MM.1S (cell line): ENCODE results near the gene CTSH.

Source experiments
- DNase-seq: peaks from one replicate; pipeline ENCODE4 v3.0.0-alpha.2; 2015
- H2AFZ ChIP-seq: fragments of 300-600 bp; sonication (generic); 2 replicates; pipeline ENCODE4 v1.6.0; 2016; ENCODE audit warnings: antibody characterized with exemption, low read length
- H3F3A ChIP-seq: fragments of 300-600 bp; sonication (generic); 2 replicates; pipeline ENCODE4 v1.6.1; 2016; ENCODE audit warnings: mild to moderate bottlenecking, antibody characterized with exemption, low read length, moderate library complexity, mixed read lengths; ENCODE audit not compliant: insufficient read depth
- H3K27ac ChIP-seq: fragments of 300-600 bp; sonication (generic); 2 replicates; pipeline ENCODE4 v1.5.1; 2016; ENCODE audit warnings: mild to moderate bottlenecking, low read length
- H3K27me3 ChIP-seq: fragments of 300-600 bp; sonication (generic); replicated peaks from 2 replicates; pipeline ENCODE4 v1.6.0; 2016; ENCODE audit warnings: low read length; ENCODE audit not compliant: insufficient read depth
- H3K36me3 ChIP-seq: fragments of 300-600 bp; sonication (generic); replicated peaks from 2 replicates; pipeline ENCODE4 v1.6.1; 2016; ENCODE audit warnings: mild to moderate bottlenecking, low read length, mixed read lengths; ENCODE audit not compliant: insufficient read depth
- H3K4me1 ChIP-seq: fragments of 300-600 bp; sonication (generic); 2 replicates; pipeline ENCODE4 v1.6.1; 2016; ENCODE audit warnings: low read length, mixed read lengths
- H3K4me2 ChIP-seq: fragments of 300-600 bp; sonication (generic); 2 replicates; pipeline ENCODE4 v1.6.0; 2016; ENCODE audit warnings: low read depth, low read length
- H3K4me3 ChIP-seq: fragments of 300-600 bp; sonication (generic); 2 replicates; pipeline ENCODE4 v1.5.1; 2016; ENCODE audit warnings: low read length, mixed read lengths
- H3K79me2 ChIP-seq: fragments of 300-600 bp; sonication (generic); 2 replicates; pipeline ENCODE4 v1.6.1; 2016; ENCODE audit warnings: mixed run types, low read length, mixed read lengths
- H3K9ac ChIP-seq: fragments of 300-600 bp; sonication (generic); 2 replicates; pipeline ENCODE4 v1.6.1; 2016; ENCODE audit warnings: low read length, mixed read lengths
- H3K9me2 ChIP-seq: fragments of 300-600 bp; sonication (generic); replicated peaks from 2 replicates; pipeline ENCODE4 v1.6.1; 2016; ENCODE audit warnings: mild to moderate bottlenecking, low read length, mixed read lengths; ENCODE audit not compliant: insufficient read depth
- H3K9me3 ChIP-seq: fragments of 300-600 bp; sonication (generic); replicated peaks from 2 replicates; pipeline ENCODE4 v1.6.1; 2016; ENCODE audit warnings: mild to moderate bottlenecking, low read length, mixed read lengths; ENCODE audit not compliant: insufficient read depth
- H4K20me1 ChIP-seq: fragments of 300-600 bp; sonication (generic); 2 replicates; pipeline ENCODE4 v1.6.1; 2016; ENCODE audit warnings: mild to moderate bottlenecking, low read length, moderate library complexity, mixed read lengths; ENCODE audit not compliant: insufficient read depth
- CTCF ChIP-seq: fragments of 300-600 bp; sonication (generic); IDR thresholded peaks from 2 replicates; pipeline ENCODE4 v1.5.1; 2016; ENCODE audit warnings: antibody characterized with exemption, low read length, mixed read lengths
- EZH2 ChIP-seq: fragments of 300-600 bp; sonication (generic); optimal IDR thresholded peaks from 2 replicates; pipeline ENCODE3; 2017; ENCODE audit warnings: low read depth, mild to moderate bottlenecking, antibody characterized with exemption, low read length, mixed read lengths
- EZH2phosphoT487 ChIP-seq: fragments of 300-600 bp; sonication (generic); IDR thresholded peaks from 2 replicates; pipeline ENCODE4 v1.6.1; 2018; ENCODE audit warnings: antibody characterized with exemption, low read length

Gene CTSH

GRCh38 chr15:78898540-78898939 is 46.3 kb downstream of the CTSH start:
- H3K27ac ChIP-seq: no peak overlapping the region
- H4K20me1 ChIP-seq: peaks cover 2% of the 10 kb centered on the region; the same call in 1 of the 2 replicates
- TF ChIP-seq CTCF (no peak), EZH2 (no peak), EZH2phosphoT487 (no peak)

DNA sequence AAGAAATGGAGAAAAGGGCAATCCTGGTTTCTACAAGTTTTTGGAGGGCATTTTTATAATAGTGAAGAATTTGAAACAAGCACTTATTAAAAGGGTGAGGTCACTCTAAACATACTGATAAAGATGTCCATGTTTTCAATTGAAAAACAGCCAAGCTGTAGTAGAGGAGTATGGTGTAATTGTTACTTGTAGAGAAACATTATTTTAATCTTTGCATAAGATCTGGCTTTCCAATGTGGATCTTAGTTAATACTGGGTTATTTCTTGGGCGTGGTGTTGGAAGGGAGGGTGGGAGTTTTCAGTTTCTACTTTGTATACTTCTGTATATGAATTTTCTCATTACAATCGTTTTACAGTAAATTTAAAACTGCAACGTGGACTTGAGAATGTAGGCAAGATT is 49.4 kb downstream of the CTSH start:
- H3K27me3 ChIP-seq: no peaks in the 10 kb centered on the region
- peaks cover 14% of the 10 kb centered on the region for H3K4me1 ChIP-seq
- peaks cover 72% of the 10 kb centered on the region for H3K79me2 ChIP-seq
- H3K4me2 ChIP-seq: no peak overlapping the region
- no peak for TF ChIP-seq CTCF
- H3K27ac ChIP-seq: no peak overlapping the region
- peaks cover 5% of the 10 kb centered on the region; the same call in 1 of the 2 replicates for H4K20me1 ChIP-seq
- peaks cover 15% of the 10 kb centered on the region; the same call in 1 of the 2 replicates for H3K36me3 ChIP-seq
- H3K9me2 ChIP-seq: no peaks in the 10 kb centered on the region
- no peak overlapping the region for H2AFZ ChIP-seq
- no peak overlapping the region for H3K4me3 ChIP-seq
- H3F3A ChIP-seq: no peaks in the 10 kb centered on the region
- no peaks in the 10 kb centered on the region for H3K9me3 ChIP-seq
- H3K9ac ChIP-seq: no peak overlapping the region
- no peak for DNase-seq

More at GRCh38 chr15:78898540-78898939, 46.3 kb downstream of the CTSH start:
- peaks cover 45% of the 10 kb centered on the region for H3K79me2 ChIP-seq
- H3K4me2 ChIP-seq: no peak overlapping the region
- peaks cover 15% of the 10 kb centered on the region; the same call in 1 of the 2 replicates for H3K36me3 ChIP-seq
- no peaks in the 10 kb centered on the region for H3K9me2 ChIP-seq
- H3K9ac ChIP-seq: no peak overlapping the region
- no peaks in the 10 kb centered on the region for H3F3A ChIP-seq
- H2AFZ ChIP-seq: no peak overlapping the region
- H3K27me3 ChIP-seq: no peaks in the 10 kb centered on the region
- no peak for DNase-seq
- H3K4me1 ChIP-seq: 0 out of 2 replicates have a peak, but pooled peaks cover 4% of the 10 kb centered on the region
- H3K4me3 ChIP-seq: no peak overlapping the region
- H3K9me3 ChIP-seq: no peaks in the 10 kb centered on the region

DNA sequence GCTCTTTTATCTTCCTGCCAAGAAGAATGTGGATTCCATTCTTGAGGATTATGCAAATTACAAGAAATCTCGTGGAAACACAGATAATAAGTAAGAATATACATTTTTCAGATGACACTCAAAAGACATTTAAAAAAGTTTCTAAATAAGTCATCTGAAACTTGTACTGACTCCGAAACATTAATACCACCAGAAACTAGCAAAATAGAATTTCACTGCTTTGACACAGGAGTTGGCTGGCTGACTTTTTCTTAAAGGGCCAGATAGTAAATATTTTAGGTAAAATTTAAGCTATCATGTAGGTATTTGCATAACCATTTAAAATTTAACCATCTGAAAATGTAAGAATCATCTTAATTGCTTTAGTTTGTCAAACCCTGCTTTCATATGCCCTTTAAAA is 51.3 kb downstream of the CTSH start:
- H3K36me3 ChIP-seq: peaks cover 15% of the 10 kb centered on the region; the same call in 1 of the 2 replicates
- no peak overlapping the region for H3K4me3 ChIP-seq
- DNase-seq: no peak
- H3F3A ChIP-seq: no peaks in the 10 kb centered on the region
- H4K20me1 ChIP-seq: peaks cover 5% of the 10 kb centered on the region; the same call in 1 of the 2 replicates
- no peaks in the 10 kb centered on the region for H3K9me2 ChIP-seq
- H3K9me3 ChIP-seq: no peaks in the 10 kb centered on the region
- H3K79me2 ChIP-seq: peaks cover 79% of the 10 kb centered on the region
- no peak overlapping the region for H2AFZ ChIP-seq
- no peaks in the 10 kb centered on the region for H3K27me3 ChIP-seq
- no peak overlapping the region; the same call in 1 of the 2 replicates for H3K4me2 ChIP-seq
- H3K9ac ChIP-seq: no peak overlapping the region
- peaks cover 14% of the 10 kb centered on the region for H3K4me1 ChIP-seq
- no peak overlapping the region; the same call in 1 of the 2 replicates for H3K27ac ChIP-seq
- no peak for TF ChIP-seq CTCF
- TF ChIP-seq EZH2phosphoT487: no peak
